PC-3 (cell line): ENCODE measurements around the gene NARS2. TPM values are rescaled to one million over a fixed set of nuclear protein-coding genes. Genes with fewer than 3 reads are reported as not detected.

Experiments used
- ATAC-seq: fragments of 200-7000 bp; cut with Tn5 transposase; 2 replicates; pipeline ENCODE4 v1.9.1; 2020; ENCODE audit warnings: mild to moderate bottlenecking, moderate library complexity
- BruUV-seq: library from RNA; stranded (reverse); fragments of 400-500 nt; replicated peaks from 2 replicates; lab custom pipeline; 2021; lab: Mats Ljungman, UMichigan
- CTCF ChIA-PET: fragments of 300-600 bp; sonication (Branson Sonifier 250); formaldehyde crosslinking; loops from one replicate; lab custom pipeline; 2022; ENCODE audit warnings: antibody characterized with exemption; lab: Charles Lee
- POLR2A ChIA-PET: fragments of 300-600 bp; sonication (Branson Sonifier 250); formaldehyde crosslinking; loops from one replicate; lab custom pipeline; 2022; ENCODE audit warnings: antibody characterized with exemption; ENCODE audit not compliant: unreplicated experiment; lab: Charles Lee
- DNase-seq: peaks from one replicate; pipeline ENCODE4 v3.0.0-alpha.2; 2015
- H2AFZ ChIP-seq: fragments of 300-600 bp; sonication (generic); 2 replicates; pipeline ENCODE4 v1.6.0; 2016; ENCODE audit warnings: antibody characterized with exemption, low read length
- H3F3A ChIP-seq: fragments of 300-600 bp; sonication (generic); one replicate; pipeline ENCODE4 v1.6.0; 2017; ENCODE audit warnings: antibody characterized with exemption, low read length, control low read depth, mild to moderate bottlenecking; ENCODE audit not compliant: unreplicated experiment
- H3K27ac ChIP-seq: fragments of 300-600 bp; sonication (generic); 2 replicates; pipeline ENCODE4 v1.5.1; 2016; ENCODE audit warnings: mild to moderate bottlenecking, low read length
- H3K27me3 ChIP-seq: fragments of 300-600 bp; sonication (generic); 2 replicates; pipeline ENCODE4 v1.6.1; 2016; ENCODE audit warnings: low read length, mixed read lengths
- H3K36me3 ChIP-seq: fragments of 300-600 bp; sonication (generic); 2 replicates; pipeline ENCODE4 v1.6.1; 2016; ENCODE audit warnings: low read depth, mixed run types, low read length, mixed read lengths
- H3K4me1 ChIP-seq: fragments of 300-600 bp; sonication (generic); 2 replicates; pipeline ENCODE4 v1.5.1; 2016; ENCODE audit warnings: low read length; ENCODE audit not compliant: insufficient read depth
- H3K4me2 ChIP-seq: fragments of 300-600 bp; sonication (generic); 2 replicates; pipeline ENCODE4 v1.6.0; 2016; ENCODE audit warnings: low read length
- H3K4me3 ChIP-seq: fragments of 300-600 bp; sonication (generic); 2 replicates; pipeline ENCODE4 v1.5.1; 2016; ENCODE audit warnings: mild to moderate bottlenecking, low read length, mixed read lengths
- H3K79me2 ChIP-seq: fragments of 300-600 bp; sonication (generic); 2 replicates; pipeline ENCODE4 v1.6.1; 2017; ENCODE audit warnings: low read length, mixed read lengths
- H3K9ac ChIP-seq: fragments of 300-600 bp; sonication (generic); 2 replicates; pipeline ENCODE4 v1.6.0; 2016; ENCODE audit warnings: mild to moderate bottlenecking, low read length
- H3K9me2 ChIP-seq: fragments of 300-600 bp; sonication (generic); replicated peaks from 2 replicates; pipeline ENCODE4 v1.6.1; 2016; ENCODE audit warnings: mixed run types, low read length, mixed read lengths
- H3K9me3 ChIP-seq: fragments of 300-600 bp; sonication (generic); 2 replicates; pipeline ENCODE4 v1.6.1; 2016; ENCODE audit warnings: low read length, mixed read lengths
- H4K20me1 ChIP-seq: fragments of 300-600 bp; sonication (generic); 2 replicates; pipeline ENCODE4 v1.6.1; 2016; ENCODE audit warnings: low read length, mixed read lengths
- CTCF ChIP-seq: fragments of 300-600 bp; sonication (generic); conservative IDR thresholded peaks from 2 replicates; pipeline ENCODE4 v1.5.1; 2017; ENCODE audit warnings: antibody characterized with exemption, low read depth, mild to moderate bottlenecking, low read length
- EZH2 ChIP-seq: fragments of 300-600 bp; sonication (generic); IDR thresholded peaks from one replicate; pipeline ENCODE4 v1.6.1; 2017; ENCODE audit warnings: antibody characterized with exemption, mild to moderate bottlenecking, low read length; ENCODE audit not compliant: unreplicated experiment
- EZH2phosphoT487 ChIP-seq: fragments of 300-600 bp; sonication (generic); IDR thresholded peaks from 2 replicates; pipeline ENCODE4 v1.6.1; 2018; ENCODE audit warnings: mild to moderate bottlenecking, antibody characterized with exemption, low read length, borderline replicate concordance
- intact Hi-C: fragments of 100-400 bp; cut with micrococcal nuclease; formaldehyde crosslinking; loops from 2 replicates; pipeline ENCODE4 v1.9.0; 2023
- total RNA-seq: library from RNA; depleted of rRNA; stranded (reverse); fragments of >200 nt; gene quantifications from 2 replicates; pipeline ENCODE4 v1.2.3, GENCODE V29; 2014

NARS2 gene
- total RNA-seq, 1 experiment from 2014 or later, result 33.5 TPM

- TF ChIP-seq CTCF, result no peak
- TF ChIP-seq EZH2phosphoT487, result no peak
- no peak for TF ChIP-seq EZH2
- Histone ChIP-seq H3K27me3 (no peaks in the 10 kb centered on the region), H3K4me2 (no peak overlapping the region), H3F3A (no peaks in the 10 kb centered on the region), H3K9ac (no peak overlapping the region), H3K9me3 (no peaks in the 10 kb centered on the region), H4K20me1 (no peaks in the 10 kb centered on the region), H3K79me2 (peaks cover 18% of the 10 kb centered on the region; the same call in 1 of the 2 replicates), H2AFZ (no peak overlapping the region), H3K27ac (no peak overlapping the region), H3K4me3 (no peak overlapping the region), H3K36me3 (no peaks in the 10 kb centered on the region), H3K4me1 (no peaks in the 10 kb centered on the region), H3K9me2 (no peaks in the 10 kb centered on the region)
- intact Hi-C loops, result no loop called here
- no TSS peak for BruUV-seq
- CTCF ChIA-PET, result no interaction called here
- ATAC-seq (no peak), DNase-seq (no peak)
- POLR2A ChIA-PET, result no interaction called here
Measured at GRCh38 chr11:78400702-78401101, 174.0 kb downstream of the NARS2 start.

GRCh38 chr11:78400116-78400515 is 174.5 kb downstream of the NARS2 start:
- Histone ChIP-seq H3K27me3 (no peaks in the 10 kb centered on the region), H2AFZ (no peak overlapping the region), H3K36me3 (no peaks in the 10 kb centered on the region), H3K4me3 (no peak overlapping the region), H3K9ac (no peak overlapping the region), H3K9me3 (no peaks in the 10 kb centered on the region), H3K4me2 (no peak overlapping the region), H3K27ac (no peak overlapping the region), H3K4me1 (no peaks in the 10 kb centered on the region), H3K79me2 (0 out of 2 replicates have a peak, but pooled peaks cover 13% of the 10 kb centered on the region), H4K20me1 (no peaks in the 10 kb centered on the region), H3F3A (no peaks in the 10 kb centered on the region), H3K9me2 (no peaks in the 10 kb centered on the region)
- no peak for TF ChIP-seq EZH2
- TF ChIP-seq CTCF, result no peak
- no peak for TF ChIP-seq EZH2phosphoT487
- ATAC-seq, result no peak
- intact Hi-C loops, result no loop called here
- no TSS peak for BruUV-seq
- no peak for DNase-seq
- ChIA-PET POLR2A (no interaction called here), CTCF (no interaction called here)

- Histone ChIP-seq H3K36me3 (no peaks in the 10 kb centered on the region), H4K20me1 (no peaks in the 10 kb centered on the region), H3K79me2 (0 out of 2 replicates have a peak, but pooled peaks cover 13% of the 10 kb centered on the region), H2AFZ (no peak overlapping the region), H3K4me1 (no peaks in the 10 kb centered on the region), H3K9me3 (no peaks in the 10 kb centered on the region), H3K9me2 (no peaks in the 10 kb centered on the region), H3K27ac (no peak overlapping the region), H3F3A (no peaks in the 10 kb centered on the region), H3K4me3 (no peak overlapping the region), H3K4me2 (no peak overlapping the region), H3K9ac (no peak overlapping the region), H3K27me3 (no peaks in the 10 kb centered on the region)
- ChIA-PET CTCF (no interaction called here), POLR2A (no interaction called here)
- no peak for DNase-seq
- TF ChIP-seq EZH2 (no peak), EZH2phosphoT487 (no peak), CTCF (no peak)
- intact Hi-C loops, result no loop called here
- no peak for ATAC-seq
- no TSS peak for BruUV-seq
Measured at GRCh38 chr11:78399136-78399535, 175.5 kb downstream of the NARS2 start.
